Cerebellar nuclear complex (tissue), 1 donor: ENCODE measurements around the gene FCER2.
A peak's percentile ranks its signal among the peaks of the same experiment; 100 is the strongest.

Source experiments
- DNase-seq, 2 experiments: peaks; one replicate each; lab custom pipeline; 2025; lab: John Stamatoyannopoulos, UW

FCER2 gene

GRCh38 chr19:7677669-7678311 is 24.1 kb downstream of the FCER2 start:
- no peak for DNase-seq

- no peak for DNase-seq
Measured at GRCh38 chr19:7676854-7677253, 25.1 kb downstream of the FCER2 start, which contains the start of gene MCEMP1. MCEMP1 (plus strand) TSS chr19:7677090; CDS start chr19:7677121, 31 bp downstream.

- DNase-seq = no peak
Measured at GRCh38 chr19:7676376-7676775, 25.6 kb downstream of the FCER2 start.

GRCh38 chr19:7674010-7675005 is 27.6 kb downstream of the FCER2 start:
- DNase-seq = no peak

GRCh38 chr19:7672522-7672921 is 29.4 kb downstream of the FCER2 start:
- DNase-seq = no peak

- no peak for DNase-seq
Measured at GRCh38 chr19:7670790-7671189, 31.1 kb downstream of the FCER2 start.

- DNase-seq = no peak
Measured at GRCh38 chr19:7670150-7670783, 31.7 kb downstream of the FCER2 start.

GRCh38 chr19:7669641-7670040 is 32.3 kb downstream of the FCER2 start:
- DNase-seq = no peak

- no peak for DNase-seq
Measured at GRCh38 chr19:7668842-7669241, 33.1 kb downstream of the FCER2 start, which contains the start of gene RETN. RETN (plus strand) TSS chr19:7669049; CDS start chr19:7669327, 278 bp downstream.

- no peak for DNase-seq
Measured at GRCh38 chr19:7665076-7665475, 36.9 kb downstream of the FCER2 start.

- DNase-seq = no peak
Measured at GRCh38 chr19:7663706-7664105, 38.2 kb downstream of the FCER2 start.

GRCh38 chr19:7662657-7663056 is 39.3 kb downstream of the FCER2 start:
- DNase-seq = no peak

GRCh38 chr19:7661744-7662538 is 40.0 kb downstream of the FCER2 start:
- DNase-seq = no peak

- no peak for DNase-seq
Measured at GRCh38 chr19:7658219-7658686, 43.7 kb downstream of the FCER2 start.

- no peak for DNase-seq
Measured at GRCh38 chr19:7657131-7657751, 44.7 kb downstream of the FCER2 start.

GRCh38 chr19:7655581-7655980 is 46.4 kb downstream of the FCER2 start:
- DNase-seq = no peak

GRCh38 chr19:7654401-7654800 is 47.5 kb downstream of the FCER2 start:
- DNase-seq = no peak

- DNase-seq = peak in 1 of 2 experiments; percentile 69
Measured at GRCh38 chr19:7652061-7652641, 49.8 kb downstream of the FCER2 start.

- no peak for DNase-seq
Measured at GRCh38 chr19:7650148-7650547, 51.8 kb downstream of the FCER2 start.

GRCh38 chr19:7648265-7649014 is 53.5 kb downstream of the FCER2 start:
- DNase-seq = no peak
